Choroid plexus epithelial cell (primary cell): ENCODE data around the gene MRAS.

Experiments
- DNase-seq: peaks from one replicate; pipeline ENCODE4 v3.0.0-alpha.2; 2010; ENCODE audit warnings: low read depth
- H3K4me3 ChIP-seq: 2 replicates; pipeline ENCODE4 v1.5.1; 2011; ENCODE audit warnings: low read depth, mild to moderate bottlenecking, control low read depth, low read length, moderate library complexity
- CTCF ChIP-seq: conservative IDR thresholded peaks from 2 replicates; pipeline ENCODE4 v1.5.1; 2011; ENCODE audit warnings: low read depth, mild to moderate bottlenecking, control low read depth, inconsistent platforms, low read length, moderate library complexity

The MRAS gene

GRCh38 chr3:138435840-138436239 lies 87.5 kb downstream of the MRAS start:
- no peak for TF ChIP-seq CTCF
- DNase-seq, result no peak
- no peak overlapping the region for H3K4me3 ChIP-seq

- no peak for DNase-seq
- no peak overlapping the region for H3K4me3 ChIP-seq
- TF ChIP-seq CTCF, result no peak
These were observed 88.9 kb downstream of the MRAS start for GRCh38 chr3:138437281-138437680.

GRCh38 chr3:138438896-138439295 lies 90.5 kb downstream of the MRAS start:
- H3K4me3 ChIP-seq, result no peak overlapping the region
- DNase-seq, result no peak
- no peak for TF ChIP-seq CTCF

GRCh38 chr3:138439646-138440045 lies 91.3 kb downstream of the MRAS start:
- H3K4me3 ChIP-seq, result no peak overlapping the region
- DNase-seq, result no peak
- TF ChIP-seq CTCF, result no peak

GRCh38 chr3:138440121-138440521 lies 91.7 kb downstream of the MRAS start:
- no peak overlapping the region for H3K4me3 ChIP-seq
- DNase-seq, result no peak
- no peak for TF ChIP-seq CTCF

GRCh38 chr3:138440596-138440995 lies 92.2 kb downstream of the MRAS start:
- H3K4me3 ChIP-seq, result no peak overlapping the region
- DNase-seq, result no peak
- no peak for TF ChIP-seq CTCF

- no peak for TF ChIP-seq CTCF
- H3K4me3 ChIP-seq, result no peak overlapping the region
- no peak for DNase-seq
These were observed 92.9 kb downstream of the MRAS start for GRCh38 chr3:138441256-138441655.
